NT2/D1 (cell line): ENCODE measurements around the gene SH2B3.

Experiments used
- SUZ12 ChIP-seq: IDR thresholded peaks from 2 replicates; pipeline ENCODE4 v1.6.1; 2011; ENCODE audit not compliant: insufficient read length, insufficient read depth; ENCODE audit errors: extremely low read depth
- YY1 ChIP-seq: IDR thresholded peaks from 2 replicates; pipeline ENCODE4 v1.6.1; 2011; ENCODE audit not compliant: insufficient read length, insufficient read depth

DNA sequence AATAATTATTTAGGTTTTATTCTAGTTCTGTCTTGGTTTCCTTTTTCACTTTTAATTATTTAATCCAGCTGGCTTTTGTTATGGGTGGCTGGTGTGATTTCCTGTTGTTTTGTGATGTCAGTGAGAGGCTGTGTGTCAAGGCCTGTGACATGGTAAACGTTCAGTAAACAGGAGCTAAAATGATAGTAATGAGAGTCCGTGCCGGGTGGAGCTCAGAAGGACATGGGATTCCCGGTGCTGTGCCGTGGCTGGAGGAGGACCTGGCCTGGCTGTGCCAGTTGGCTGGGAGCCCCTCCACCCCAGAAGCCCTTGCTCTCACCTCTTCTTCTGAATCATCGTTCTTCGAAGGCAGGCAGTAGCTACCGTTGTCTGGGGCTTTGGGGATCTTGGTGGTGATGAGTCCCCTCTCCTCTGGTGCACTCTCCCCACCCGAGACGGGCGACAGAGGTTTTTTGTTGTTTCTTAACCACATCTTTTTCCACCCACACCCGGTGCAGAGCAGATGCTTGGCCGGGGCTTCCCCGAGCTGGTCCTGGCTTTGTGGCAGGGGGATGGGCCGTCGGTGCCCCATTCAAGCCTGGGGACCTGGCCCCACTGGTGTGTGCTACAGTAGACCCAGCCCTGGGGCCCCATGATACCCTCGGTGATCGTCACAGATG lies 29.1 kb downstream of the SH2B3 start:
- TF ChIP-seq SUZ12 (no peak), YY1 (no peak)
